Measurements from ENCODE around the gene LCN6. TPM values are rescaled to one million over a fixed set of nuclear protein-coding genes. Genes with fewer than 3 reads are reported as not detected.
"Not testable (repeated sequence)": the region's sequence is repeated elsewhere in the genome, so short reads cannot be mapped to it uniquely, and the experiment has no call there.

LCN6 gene
- polyA plus RNA-seq, 3 donors from 2014 or later: not detected

DNA sequence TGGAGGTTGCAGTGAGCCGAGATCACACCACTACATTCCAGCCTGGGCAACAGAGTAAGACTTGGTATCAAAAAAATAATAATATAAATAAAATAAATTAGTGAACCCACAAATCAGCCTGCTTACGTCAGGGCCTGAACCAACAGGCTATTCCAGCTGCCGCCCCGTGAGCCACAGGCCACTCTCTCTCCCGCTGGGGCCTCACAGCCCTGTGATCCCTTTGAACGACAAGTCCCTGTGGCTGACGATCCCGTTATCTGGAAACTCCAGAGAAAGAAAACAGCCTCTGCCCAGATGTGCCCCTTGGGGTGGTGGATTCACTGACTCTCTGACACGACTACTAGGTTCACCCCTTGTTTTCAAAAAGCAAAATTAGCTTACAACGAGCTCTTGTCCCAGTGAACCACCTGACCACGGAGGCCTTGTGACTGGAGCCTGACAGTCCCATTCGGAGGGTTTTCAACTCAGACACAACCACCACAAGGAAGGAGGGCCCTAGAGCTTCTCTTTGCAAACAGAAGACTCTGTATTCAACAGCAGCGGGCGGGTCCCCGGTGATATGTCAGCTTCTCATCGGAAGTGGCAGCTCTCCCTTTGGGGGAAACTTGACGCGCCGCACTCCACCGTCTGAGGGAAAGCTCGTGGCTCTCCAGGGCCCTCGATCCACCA is 40.3 kb downstream of the LCN6 start:
- Mint-ChIP-seq H3K27ac (no peak overlapping the region), H3K4me3 (no peak overlapping the region), H3K27me3 (ENCODE audit: low read depth in 3 of 3) (peaks cover 8 to 14% (median 10%) of the 10 kb centered on the region in 3 donors), H3K36me3 (no peaks in the 10 kb centered on the region), H3K9me3 (no peaks in the 10 kb centered on the region), H3K4me1 (peaks cover 5 to 6% of the 10 kb centered on the region in 2 donors)
- DNase-seq: no peak

- no peaks in the 10 kb centered on the region for H3K36me3 Mint-ChIP-seq
These were observed 41.3 kb downstream of the LCN6 start for GRCh38 chr9:136707011-136707410.

DNA sequence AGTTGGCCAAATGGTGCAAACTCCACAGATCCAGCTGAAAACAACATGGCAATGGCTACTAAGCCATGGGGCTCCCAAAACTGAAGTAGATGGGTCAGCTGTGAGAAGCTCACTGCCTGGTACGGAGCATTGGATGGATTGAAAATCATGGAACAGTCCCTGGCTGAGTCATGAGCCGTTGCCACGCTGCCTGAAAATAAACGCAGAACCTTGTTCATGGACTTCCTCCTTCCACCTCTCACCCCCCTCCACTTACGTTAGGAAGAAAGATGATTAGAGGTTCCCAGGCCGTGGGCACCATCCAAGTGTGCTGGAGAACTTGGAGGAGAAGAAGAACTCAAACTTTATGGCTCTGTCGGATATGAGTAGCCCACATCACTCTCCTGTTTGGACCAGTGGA is 42.8 kb downstream of the LCN6 start:
- H3K36me3 Mint-ChIP-seq: no peaks in the 10 kb centered on the region
- H3K9me3 Mint-ChIP-seq: no peaks in the 10 kb centered on the region
- H3K27me3 Mint-ChIP-seq (ENCODE audit: low read depth in 3 of 3): peaks cover 8 to 17% (median 15%) of the 10 kb centered on the region in 3 donors
- peak overlapping the region in 1 of 6 donors; percentile 80 for H3K27ac Mint-ChIP-seq
- H3K4me3 Mint-ChIP-seq: no peak overlapping the region
- no peak for DNase-seq
- H3K4me1 Mint-ChIP-seq: peaks cover 9 to 14% of the 10 kb centered on the region in 2 donors

More at GRCh38 chr9:136707011-136707410, 41.3 kb downstream of the LCN6 start:
- peaks cover 11 to 14% (median 14%) of the 10 kb centered on the region in 3 donors for H3K27me3 Mint-ChIP-seq (ENCODE audit: low read depth in 3 of 3)
- no peaks in the 10 kb centered on the region for H3K9me3 Mint-ChIP-seq
- no peak overlapping the region for H3K27ac Mint-ChIP-seq
- peaks cover 5 to 6% of the 10 kb centered on the region in 2 donors for H3K4me1 Mint-ChIP-seq
- H3K4me3 Mint-ChIP-seq: no peak overlapping the region
- DNase-seq: no peak

GRCh38 chr9:136704741-136705140 is 43.6 kb downstream of the LCN6 start:
- DNase-seq, H3K9me3 Mint-ChIP-seq, H3K36me3 Mint-ChIP-seq, H3K4me3 Mint-ChIP-seq: not testable (repeated sequence)
- H3K4me1 Mint-ChIP-seq: peaks cover 9 to 17% of the 10 kb centered on the region in 2 donors
- peaks cover 11 to 19% (median 17%) of the 10 kb centered on the region in 3 donors for H3K27me3 Mint-ChIP-seq (ENCODE audit: low read depth in 3 of 3)
- peak overlapping the region in 1 of 6 donors; percentile 99 for H3K27ac Mint-ChIP-seq

- H3K27ac Mint-ChIP-seq: peak overlapping the region in 4 of 6 donors; percentile 16 to 99 (median 46)
These were observed 45.0 kb downstream of the LCN6 start for GRCh38 chr9:136703276-136703860.

GRCh38 chr9:136701668-136702053 is 46.7 kb downstream of the LCN6 start:
- DNase-seq: no peak
- H3K9me3 Mint-ChIP-seq: no peaks in the 10 kb centered on the region
- H3K36me3 Mint-ChIP-seq: no peaks in the 10 kb centered on the region
- peaks cover 9 to 19% of the 10 kb centered on the region in 2 donors for H3K4me1 Mint-ChIP-seq
- peak overlapping the region in 5 of 6 donors; percentile 87 to 99 (median 90) for H3K27ac Mint-ChIP-seq
- H3K27me3 Mint-ChIP-seq (ENCODE audit: low read depth in 3 of 3): peaks cover 11 to 22% (median 21%) of the 10 kb centered on the region in 3 donors
- peak overlapping the region in 4 of 5 donors; percentile 59 to 87 (median 74) for H3K4me3 Mint-ChIP-seq

More at GRCh38 chr9:136703276-136703860, 45.0 kb downstream of the LCN6 start:
- no peak for DNase-seq
- Mint-ChIP-seq H3K27me3 (ENCODE audit: low read depth in 3 of 3) (peaks cover 13 to 21% (median 17%) of the 10 kb centered on the region in 3 donors), H3K4me3 (no peak overlapping the region), H3K4me1 (peaks cover 9 to 19% of the 10 kb centered on the region in 2 donors), H3K36me3 (no peaks in the 10 kb centered on the region), H3K9me3 (no peaks in the 10 kb centered on the region)

GRCh38 chr9:136700959-136701667 is 47.2 kb downstream of the LCN6 start:
- Mint-ChIP-seq H3K4me3 (peak overlapping the region in 4 of 5 donors; percentile 59 to 87 (median 80)), H3K27me3 (ENCODE audit: low read depth in 3 of 3) (peaks cover 11 to 27% (median 21%) of the 10 kb centered on the region in 3 donors), H3K27ac (peak overlapping the region; percentile 17 to 99 (median 89)), H3K4me1 (peaks cover 9 to 19% of the 10 kb centered on the region in 2 donors), H3K36me3 (no peaks in the 10 kb centered on the region), H3K9me3 (no peaks in the 10 kb centered on the region)
- DNase-seq: peak; percentile 53 to 80 (median 73)

DNA sequence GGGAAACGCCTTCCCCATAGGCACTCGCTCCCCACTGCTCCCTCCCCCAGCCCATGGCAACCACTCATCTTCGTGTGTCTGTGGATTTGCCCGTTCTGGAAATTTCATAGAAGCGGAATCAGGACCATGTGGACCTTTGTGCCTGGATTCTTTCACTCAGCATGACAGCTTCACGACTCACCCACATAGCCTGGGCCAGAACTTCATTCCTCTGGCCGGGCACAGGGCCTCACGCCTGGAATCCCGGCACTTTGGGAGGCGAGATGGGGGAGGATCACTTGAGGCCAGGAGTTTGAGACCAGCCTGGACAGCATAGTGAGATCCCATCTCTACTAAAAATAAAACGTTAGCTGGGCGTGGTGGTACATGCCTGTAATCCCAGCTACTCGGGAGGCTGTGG is 48.0 kb downstream of the LCN6 start:
- DNase-seq: no peak
- H3K4me3 Mint-ChIP-seq: no peak overlapping the region
- H3K4me1 Mint-ChIP-seq: peaks cover 9 to 19% of the 10 kb centered on the region in 2 donors
- H3K27me3 Mint-ChIP-seq (ENCODE audit: low read depth in 3 of 3): peaks cover 10 to 29% (median 21%) of the 10 kb centered on the region in 3 donors
- peak overlapping the region in 2 of 6 donors; percentile 92 to 99 for H3K27ac Mint-ChIP-seq
- no peaks in the 10 kb centered on the region for H3K9me3 Mint-ChIP-seq
- H3K36me3 Mint-ChIP-seq: no peaks in the 10 kb centered on the region

GRCh38 chr9:136698635-136699246 is 49.6 kb downstream of the LCN6 start:
- Mint-ChIP-seq H3K36me3 (no peaks in the 10 kb centered on the region), H3K4me3 (no peak overlapping the region), H3K4me1 (peaks cover 9 to 19% of the 10 kb centered on the region in 2 donors), H3K27me3 (ENCODE audit: low read depth in 3 of 3) (peaks cover 5 to 29% (median 21%) of the 10 kb centered on the region in 3 donors), H3K9me3 (no peaks in the 10 kb centered on the region), H3K27ac (peak overlapping the region in 2 of 6 donors; percentile 49 to 71)
- no peak for DNase-seq

GRCh38 chr9:136697821-136698526 is 50.4 kb downstream of the LCN6 start:
- no peak for DNase-seq
- Mint-ChIP-seq H3K9me3 (no peaks in the 10 kb centered on the region), H3K27me3 (ENCODE audit: low read depth in 3 of 3) (peaks cover 5 to 31% (median 21%) of the 10 kb centered on the region in 3 donors), H3K27ac (peak overlapping the region in 1 of 6 donors; percentile 71), H3K4me1 (peaks cover 9 to 16% of the 10 kb centered on the region in 2 donors), H3K4me3 (no peak overlapping the region), H3K36me3 (no peaks in the 10 kb centered on the region)

DNA sequence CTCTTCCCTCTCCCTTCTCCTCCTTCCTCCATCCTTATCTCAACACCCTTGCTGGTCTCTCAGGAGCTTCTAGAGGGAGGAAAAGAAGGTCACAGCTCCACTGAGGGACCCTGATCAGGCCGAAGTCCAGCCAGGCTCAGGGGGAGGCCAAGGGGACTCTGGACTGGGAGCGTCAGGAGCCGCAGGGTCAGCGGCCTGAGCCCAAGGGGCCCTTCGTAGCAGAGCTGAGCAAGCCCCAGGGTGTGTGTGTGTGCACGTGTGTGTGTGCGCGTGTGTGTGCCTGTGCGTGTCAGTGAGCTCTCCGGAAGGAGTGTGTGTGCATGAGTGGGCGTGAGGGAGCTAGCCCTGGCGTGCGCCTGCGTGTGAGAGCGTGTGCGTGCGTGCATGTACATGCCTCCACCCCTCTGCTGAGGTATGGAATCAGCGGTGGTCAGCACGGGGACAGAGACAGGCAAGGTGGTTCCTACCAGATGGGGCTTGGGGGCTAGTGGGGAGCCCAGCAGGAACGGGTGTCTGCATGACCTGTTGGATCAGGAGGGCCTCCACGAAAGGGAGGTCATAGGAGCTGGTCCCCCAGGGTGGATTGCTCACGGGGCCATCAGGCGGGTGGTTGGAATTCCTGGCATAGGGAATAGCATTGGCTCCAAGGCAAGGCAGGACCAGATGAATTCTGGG is 51.0 kb downstream of the LCN6 start:
- Mint-ChIP-seq H3K27me3 (ENCODE audit: low read depth in 3 of 3) (peaks cover 5 to 31% (median 20%) of the 10 kb centered on the region in 3 donors), H3K4me3 (peak overlapping the region in 1 of 5 donors; percentile 17), H3K27ac (peak overlapping the region in 2 of 6 donors; percentile 50 to 71), H3K4me1 (peaks cover 9 to 16% of the 10 kb centered on the region in 2 donors), H3K9me3 (no peaks in the 10 kb centered on the region), H3K36me3 (no peaks in the 10 kb centered on the region)
- DNase-seq: no peak

DNA sequence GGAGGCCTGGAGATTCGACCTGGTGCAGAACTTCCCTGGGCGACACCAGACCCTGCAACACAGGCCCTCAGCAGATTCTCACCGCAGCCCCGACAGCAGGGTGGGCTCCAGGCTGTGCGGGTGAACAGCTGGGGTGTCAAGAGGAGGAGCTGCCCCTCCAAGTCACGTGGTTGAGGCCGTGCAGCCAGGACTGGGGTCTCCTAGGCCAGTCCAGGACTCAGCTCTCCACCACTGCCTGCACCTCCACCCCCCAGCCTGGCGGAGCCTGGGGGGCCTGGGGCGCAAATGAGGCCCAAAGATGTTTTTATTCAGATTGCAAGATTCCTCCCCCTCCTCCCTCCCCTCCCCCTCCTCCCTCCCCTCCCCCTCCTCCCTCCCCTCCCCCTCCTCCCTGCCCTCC is 51.8 kb downstream of the LCN6 start:
- no peak overlapping the region for H3K27ac Mint-ChIP-seq
- peaks cover 5 to 28% (median 13%) of the 10 kb centered on the region in 3 donors for H3K27me3 Mint-ChIP-seq (ENCODE audit: low read depth in 3 of 3)
- H3K36me3 Mint-ChIP-seq: no peaks in the 10 kb centered on the region
- peaks cover 8 to 14% of the 10 kb centered on the region in 2 donors for H3K4me1 Mint-ChIP-seq
- DNase-seq: no peak
- peak overlapping the region in 1 of 5 donors; percentile 49 for H3K4me3 Mint-ChIP-seq
- no peaks in the 10 kb centered on the region for H3K9me3 Mint-ChIP-seq
